PC-3 (cell line): ENCODE results near the gene TJP3. TPM values are rescaled to one million over a fixed set of nuclear protein-coding genes. Genes with fewer than 3 reads are reported as not detected.

Source experiments
- ATAC-seq: fragments of 200-7000 bp; cut with Tn5 transposase; 2 replicates; pipeline ENCODE4 v1.9.1; 2020; ENCODE audit warnings: mild to moderate bottlenecking, moderate library complexity
- BruUV-seq: library from RNA; stranded (reverse); fragments of 400-500 nt; replicated peaks from 2 replicates; lab custom pipeline; 2021; lab: Mats Ljungman, UMichigan
- CTCF ChIA-PET: fragments of 300-600 bp; sonication (Branson Sonifier 250); formaldehyde crosslinking; loops from one replicate; lab custom pipeline; 2022; ENCODE audit warnings: antibody characterized with exemption; lab: Charles Lee
- POLR2A ChIA-PET: fragments of 300-600 bp; sonication (Branson Sonifier 250); formaldehyde crosslinking; loops from one replicate; lab custom pipeline; 2022; ENCODE audit warnings: antibody characterized with exemption; ENCODE audit not compliant: unreplicated experiment; lab: Charles Lee
- DNase-seq: peaks from one replicate; pipeline ENCODE4 v3.0.0-alpha.2; 2015
- H2AFZ ChIP-seq: fragments of 300-600 bp; sonication (generic); 2 replicates; pipeline ENCODE4 v1.6.0; 2016; ENCODE audit warnings: antibody characterized with exemption, low read length
- H3F3A ChIP-seq: fragments of 300-600 bp; sonication (generic); one replicate; pipeline ENCODE4 v1.6.0; 2017; ENCODE audit warnings: antibody characterized with exemption, low read length, control low read depth, mild to moderate bottlenecking; ENCODE audit not compliant: unreplicated experiment
- H3K27ac ChIP-seq: fragments of 300-600 bp; sonication (generic); 2 replicates; pipeline ENCODE4 v1.5.1; 2016; ENCODE audit warnings: mild to moderate bottlenecking, low read length
- H3K27me3 ChIP-seq: fragments of 300-600 bp; sonication (generic); 2 replicates; pipeline ENCODE4 v1.6.1; 2016; ENCODE audit warnings: low read length, mixed read lengths
- H3K36me3 ChIP-seq: fragments of 300-600 bp; sonication (generic); 2 replicates; pipeline ENCODE4 v1.6.1; 2016; ENCODE audit warnings: low read depth, mixed run types, low read length, mixed read lengths
- H3K4me1 ChIP-seq: fragments of 300-600 bp; sonication (generic); 2 replicates; pipeline ENCODE4 v1.5.1; 2016; ENCODE audit warnings: low read length; ENCODE audit not compliant: insufficient read depth
- H3K4me2 ChIP-seq: fragments of 300-600 bp; sonication (generic); 2 replicates; pipeline ENCODE4 v1.6.0; 2016; ENCODE audit warnings: low read length
- H3K4me3 ChIP-seq: fragments of 300-600 bp; sonication (generic); 2 replicates; pipeline ENCODE4 v1.5.1; 2016; ENCODE audit warnings: mild to moderate bottlenecking, low read length, mixed read lengths
- H3K79me2 ChIP-seq: fragments of 300-600 bp; sonication (generic); 2 replicates; pipeline ENCODE4 v1.6.1; 2017; ENCODE audit warnings: low read length, mixed read lengths
- H3K9ac ChIP-seq: fragments of 300-600 bp; sonication (generic); 2 replicates; pipeline ENCODE4 v1.6.0; 2016; ENCODE audit warnings: mild to moderate bottlenecking, low read length
- H3K9me2 ChIP-seq: fragments of 300-600 bp; sonication (generic); replicated peaks from 2 replicates; pipeline ENCODE4 v1.6.1; 2016; ENCODE audit warnings: mixed run types, low read length, mixed read lengths
- H3K9me3 ChIP-seq: fragments of 300-600 bp; sonication (generic); 2 replicates; pipeline ENCODE4 v1.6.1; 2016; ENCODE audit warnings: low read length, mixed read lengths
- H4K20me1 ChIP-seq: fragments of 300-600 bp; sonication (generic); 2 replicates; pipeline ENCODE4 v1.6.1; 2016; ENCODE audit warnings: low read length, mixed read lengths
- EZH2 ChIP-seq: fragments of 300-600 bp; sonication (generic); IDR thresholded peaks from one replicate; pipeline ENCODE4 v1.6.1; 2017; ENCODE audit warnings: antibody characterized with exemption, mild to moderate bottlenecking, low read length; ENCODE audit not compliant: unreplicated experiment
- EZH2phosphoT487 ChIP-seq: fragments of 300-600 bp; sonication (generic); IDR thresholded peaks from 2 replicates; pipeline ENCODE4 v1.6.1; 2018; ENCODE audit warnings: mild to moderate bottlenecking, antibody characterized with exemption, low read length, borderline replicate concordance
- intact Hi-C: fragments of 100-400 bp; cut with micrococcal nuclease; formaldehyde crosslinking; loops from 2 replicates; pipeline ENCODE4 v1.9.0; 2023
- total RNA-seq: library from RNA; depleted of rRNA; stranded (reverse); fragments of >200 nt; gene quantifications from 2 replicates; pipeline ENCODE4 v1.2.3, GENCODE V29; 2014
- TF ChIP-seq, protein P1 (sequence below): fragments of 300-600 bp; sonication (generic); conservative IDR thresholded peaks from 2 replicates; pipeline ENCODE4 v1.5.1; 2017; ENCODE audit warnings: antibody characterized with exemption, low read depth, mild to moderate bottlenecking, low read length

Gene TJP3
- total RNA-seq, 1 experiment from 2014 or later, result 11.7 TPM

GRCh38 chr19:3784607-3785450 lies 76.6 kb downstream of the TJP3 start:
- intact Hi-C loops, result no loop called here
- no peaks in the 10 kb centered on the region for H3K27me3 ChIP-seq
- POLR2A ChIA-PET, result no interaction called here
- no peaks in the 10 kb centered on the region for H3K9me2 ChIP-seq
- no TSS peak for BruUV-seq
- ATAC-seq, result peak; percentile 42; the same call in 1 of the 2 replicates
- no peaks in the 10 kb centered on the region for H3F3A ChIP-seq
- H3K9ac ChIP-seq, result no peak overlapping the region
- no peak overlapping the region for H3K27ac ChIP-seq
- peak; percentile 29 for DNase-seq
- CTCF ChIA-PET, result no interaction called here
- 0 out of 2 replicates have a peak, but pooled peaks cover 13% of the 10 kb centered on the region for H3K9me3 ChIP-seq
- H3K4me3 ChIP-seq, result no peak overlapping the region; the same call in 1 of the 2 replicates
- 0 out of 2 replicates have a peak overlapping the region, but pooled peaks have one; percentile 22 for H2AFZ ChIP-seq
- no peaks in the 10 kb centered on the region for H4K20me1 ChIP-seq
- no peaks in the 10 kb centered on the region for H3K79me2 ChIP-seq
- H3K4me1 ChIP-seq, result no peaks in the 10 kb centered on the region
- peak overlapping the region; percentile 62 for H3K4me2 ChIP-seq
- TF ChIP-seq, protein P1, sequence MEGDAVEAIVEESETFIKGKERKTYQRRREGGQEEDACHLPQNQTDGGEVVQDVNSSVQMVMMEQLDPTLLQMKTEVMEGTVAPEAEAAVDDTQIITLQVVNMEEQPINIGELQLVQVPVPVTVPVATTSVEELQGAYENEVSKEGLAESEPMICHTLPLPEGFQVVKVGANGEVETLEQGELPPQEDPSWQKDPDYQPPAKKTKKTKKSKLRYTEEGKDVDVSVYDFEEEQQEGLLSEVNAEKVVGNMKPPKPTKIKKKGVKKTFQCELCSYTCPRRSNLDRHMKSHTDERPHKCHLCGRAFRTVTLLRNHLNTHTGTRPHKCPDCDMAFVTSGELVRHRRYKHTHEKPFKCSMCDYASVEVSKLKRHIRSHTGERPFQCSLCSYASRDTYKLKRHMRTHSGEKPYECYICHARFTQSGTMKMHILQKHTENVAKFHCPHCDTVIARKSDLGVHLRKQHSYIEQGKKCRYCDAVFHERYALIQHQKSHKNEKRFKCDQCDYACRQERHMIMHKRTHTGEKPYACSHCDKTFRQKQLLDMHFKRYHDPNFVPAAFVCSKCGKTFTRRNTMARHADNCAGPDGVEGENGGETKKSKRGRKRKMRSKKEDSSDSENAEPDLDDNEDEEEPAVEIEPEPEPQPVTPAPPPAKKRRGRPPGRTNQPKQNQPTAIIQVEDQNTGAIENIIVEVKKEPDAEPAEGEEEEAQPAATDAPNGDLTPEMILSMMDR, result no peak
- no peak for TF ChIP-seq EZH2
- TF ChIP-seq EZH2phosphoT487, result no peak
- H3K36me3 ChIP-seq, result no peaks in the 10 kb centered on the region

DNA sequence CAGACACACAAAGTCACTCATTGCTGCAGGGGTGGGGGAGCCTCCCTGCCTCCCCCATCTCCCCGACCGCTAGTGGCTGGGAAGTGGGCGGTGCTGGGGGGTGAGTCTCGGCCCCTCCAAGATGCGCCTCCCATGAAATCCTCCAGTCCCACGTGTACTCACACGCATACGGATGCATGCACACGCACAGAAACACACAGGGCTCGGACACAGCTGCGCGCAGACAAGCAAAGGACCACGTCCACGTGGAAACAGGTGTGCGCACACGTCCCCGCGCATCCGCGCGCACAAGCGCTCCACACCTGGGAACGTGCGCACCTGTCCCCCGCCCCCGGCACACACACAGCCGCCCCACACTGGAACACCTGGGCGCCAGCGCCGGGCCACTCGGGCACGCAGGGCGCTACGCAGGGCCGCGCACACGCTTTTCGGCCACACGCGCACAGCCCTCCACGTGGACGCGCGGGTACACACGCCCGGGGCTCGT lies 77.3 kb downstream of the TJP3 start:
- no peak overlapping the region for H3K4me2 ChIP-seq
- H3K27ac ChIP-seq, result no peak overlapping the region
- CTCF ChIA-PET, result no interaction called here
- no peak for TF ChIP-seq EZH2
- TF ChIP-seq, protein P1, result no peak
- no peak for TF ChIP-seq EZH2phosphoT487
- no peak overlapping the region for H3K9ac ChIP-seq
- H3K36me3 ChIP-seq, result no peaks in the 10 kb centered on the region
- no peaks in the 10 kb centered on the region for H3K27me3 ChIP-seq
- H3K9me3 ChIP-seq, result 0 out of 2 replicates have a peak, but pooled peaks cover 13% of the 10 kb centered on the region
- H3K4me3 ChIP-seq, result no peak overlapping the region
- no peak for ATAC-seq
- no peaks in the 10 kb centered on the region for H3K4me1 ChIP-seq
- DNase-seq, result no peak
- H2AFZ ChIP-seq, result no peak overlapping the region
- no peaks in the 10 kb centered on the region for H3K9me2 ChIP-seq
- H3F3A ChIP-seq, result no peaks in the 10 kb centered on the region
- intact Hi-C loops, result no loop called here
- POLR2A ChIA-PET, result no interaction called here
- no peaks in the 10 kb centered on the region for H3K79me2 ChIP-seq
- BruUV-seq, result no TSS peak
- H4K20me1 ChIP-seq, result no peaks in the 10 kb centered on the region
